ENCODE data around the gene ASGR1.

The ASGR1 gene

GRCh38 chr17:7177191-7177953 is 1.8 kb downstream of the ASGR1 start:
- ChIA-PET CTCF (interaction anchor here (0.5 to 2.6 kb wide), 46 partner anchors 9 to 1619 kb away, joined by 3 to 50 read pairs (median 4); partner anchors contain the start of genes RNASEK and SLC16A11), POLR2A (interaction anchor here (0.9 to 2.0 kb wide), 4 partner anchors 14 to 142 kb away, joined by 3 to 14 read pairs (median 8); partner anchors contain the start of genes ACADVL, DLG4 and SLC16A13)
- Histone ChIP-seq H3K27ac (ENCODE audit: extremely low read depth, low read depth, low read length) (peak overlapping the region; percentile 39; the same call in 1 of the 2 replicates), H3K36me3 (ENCODE audit: control insufficient read depth in 2 of 2, insufficient read depth in 1 of 2, low read length in 2 of 2) (no peaks in the 10 kb centered on the region; a peak in 1 of 3 replicates), H3K4me1 (ENCODE audit: control insufficient read depth, insufficient read depth, low read length) (peaks cover 8% of the 10 kb centered on the region), H3K9me3 (ENCODE audit: control insufficient read depth, insufficient read depth, low read depth, low read length) (no peaks in the 10 kb centered on the region), H3K4me3 (ENCODE audit: low read depth, low read length) (peak overlapping the region; percentile 54)
- TF ChIP-seq ZBTB10 (tag by site-specific recombination; IDR thresholded peaks at IDR 0.05) (peak; percentile 57; the same call in 1 of the 2 replicates), ZBTB8A (tag by site-specific recombination; IDR thresholded peaks at IDR 0.05) (peak; percentile 86), ZFHX2 (tag by site-specific recombination; conservative IDR thresholded peaks at IDR 0.05) (0 out of 2 replicates have a peak, but pooled peaks have one; percentile 32), BCL11A (tag by site-specific recombination; IDR thresholded peaks at IDR 0.05; ENCODE audit: low read depth) (no peak), EGR2 (tag by site-specific recombination; IDR thresholded peaks at IDR 0.05; ENCODE audit: low read depth) (0 out of 2 replicates have a peak, but pooled peaks have one; percentile 6), ZBTB17 (tag by site-specific recombination; IDR thresholded peaks at IDR 0.05) (peak; percentile 88), ZIC2 (tag by site-specific recombination; IDR thresholded peaks at IDR 0.05) (peak; percentile 95), GLIS2 (tag by site-specific recombination; IDR thresholded peaks at IDR 0.05) (peak; percentile 66), ZNF654 (tag by site-specific recombination; IDR thresholded peaks at IDR 0.05; ENCODE audit: low read depth) (peak; percentile 97), CTCF (tag by site-specific recombination; IDR thresholded peaks at IDR 0.05) (peak; percentile 88), ZNF138 (tag by site-specific recombination; IDR thresholded peaks at IDR 0.05; ENCODE audit: borderline replicate concordance) (no peak; the same call in 1 of the 2 replicates), ZNF645 (tag by site-specific recombination; IDR thresholded peaks at IDR 0.05) (0 out of 2 replicates have a peak, but pooled peaks have one; percentile 47), ZFP37 (tag by site-specific recombination; IDR thresholded peaks at IDR 0.05) (0 out of 2 replicates have a peak, but pooled peaks have one; percentile 30), GLIS1 (tag by site-specific recombination; IDR thresholded peaks at IDR 0.05) (peak; percentile 70), ZNF366 (tag by site-specific recombination; conservative IDR thresholded peaks at IDR 0.05) (peak; percentile 61; the same call in 1 of the 2 replicates), SP3 (tag by site-specific recombination; IDR thresholded peaks at IDR 0.05) (no peak), BCL11B (tag by site-specific recombination; IDR thresholded peaks at IDR 0.05; ENCODE audit: low read depth) (no peak), ZNF18 (tag by site-specific recombination; IDR thresholded peaks at IDR 0.05) (no peak)
- TF ChIP-seq, protein P1, sequence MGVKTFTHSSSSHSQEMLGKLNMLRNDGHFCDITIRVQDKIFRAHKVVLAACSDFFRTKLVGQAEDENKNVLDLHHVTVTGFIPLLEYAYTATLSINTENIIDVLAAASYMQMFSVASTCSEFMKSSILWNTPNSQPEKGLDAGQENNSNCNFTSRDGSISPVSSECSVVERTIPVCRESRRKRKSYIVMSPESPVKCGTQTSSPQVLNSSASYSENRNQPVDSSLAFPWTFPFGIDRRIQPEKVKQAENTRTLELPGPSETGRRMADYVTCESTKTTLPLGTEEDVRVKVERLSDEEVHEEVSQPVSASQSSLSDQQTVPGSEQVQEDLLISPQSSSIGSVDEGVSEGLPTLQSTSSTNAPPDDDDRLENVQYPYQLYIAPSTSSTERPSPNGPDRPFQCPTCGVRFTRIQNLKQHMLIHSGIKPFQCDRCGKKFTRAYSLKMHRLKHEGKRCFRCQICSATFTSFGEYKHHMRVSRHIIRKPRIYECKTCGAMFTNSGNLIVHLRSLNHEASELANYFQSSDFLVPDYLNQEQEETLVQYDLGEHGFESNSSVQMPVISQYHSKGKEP (tag by site-specific recombination; IDR thresholded peaks at IDR 0.05), result no peak
- TF ChIP-seq, protein P2, sequence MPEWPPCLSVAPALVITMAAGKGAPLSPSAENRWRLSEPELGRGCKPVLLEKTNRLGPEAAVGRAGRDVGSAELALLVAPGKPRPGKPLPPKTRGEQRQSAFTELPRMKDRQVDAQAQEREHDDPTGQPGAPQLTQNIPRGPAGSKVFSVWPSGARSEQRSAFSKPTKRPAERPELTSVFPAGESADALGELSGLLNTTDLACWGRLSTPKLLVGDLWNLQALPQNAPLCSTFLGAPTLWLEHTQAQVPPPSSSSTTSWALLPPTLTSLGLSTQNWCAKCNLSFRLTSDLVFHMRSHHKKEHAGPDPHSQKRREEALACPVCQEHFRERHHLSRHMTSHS (tag by site-specific recombination; IDR thresholded peaks at IDR 0.05), result no peak
- TF ChIP-seq, protein P3, sequence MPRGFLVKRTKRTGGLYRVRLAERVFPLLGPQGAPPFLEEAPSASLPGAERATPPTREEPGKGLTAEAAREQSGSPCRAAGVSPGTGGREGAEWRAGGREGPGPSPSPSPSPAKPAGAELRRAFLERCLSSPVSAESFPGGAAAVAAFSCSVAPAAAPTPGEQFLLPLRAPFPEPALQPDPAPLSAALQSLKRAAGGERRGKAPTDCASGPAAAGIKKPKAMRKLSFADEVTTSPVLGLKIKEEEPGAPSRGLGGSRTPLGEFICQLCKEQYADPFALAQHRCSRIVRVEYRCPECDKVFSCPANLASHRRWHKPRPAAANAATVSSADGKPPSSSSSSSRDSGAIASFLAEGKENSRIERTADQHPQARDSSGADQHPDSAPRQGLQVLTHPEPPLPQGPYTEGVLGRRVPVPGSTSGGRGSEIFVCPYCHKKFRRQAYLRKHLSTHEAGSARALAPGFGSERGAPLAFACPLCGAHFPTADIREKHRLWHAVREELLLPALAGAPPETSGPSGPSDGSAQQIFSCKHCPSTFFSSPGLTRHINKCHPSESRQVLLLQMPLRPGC (tag by site-specific recombination; IDR thresholded peaks at IDR 0.05), result no peak
- TF ChIP-seq, protein P4, sequence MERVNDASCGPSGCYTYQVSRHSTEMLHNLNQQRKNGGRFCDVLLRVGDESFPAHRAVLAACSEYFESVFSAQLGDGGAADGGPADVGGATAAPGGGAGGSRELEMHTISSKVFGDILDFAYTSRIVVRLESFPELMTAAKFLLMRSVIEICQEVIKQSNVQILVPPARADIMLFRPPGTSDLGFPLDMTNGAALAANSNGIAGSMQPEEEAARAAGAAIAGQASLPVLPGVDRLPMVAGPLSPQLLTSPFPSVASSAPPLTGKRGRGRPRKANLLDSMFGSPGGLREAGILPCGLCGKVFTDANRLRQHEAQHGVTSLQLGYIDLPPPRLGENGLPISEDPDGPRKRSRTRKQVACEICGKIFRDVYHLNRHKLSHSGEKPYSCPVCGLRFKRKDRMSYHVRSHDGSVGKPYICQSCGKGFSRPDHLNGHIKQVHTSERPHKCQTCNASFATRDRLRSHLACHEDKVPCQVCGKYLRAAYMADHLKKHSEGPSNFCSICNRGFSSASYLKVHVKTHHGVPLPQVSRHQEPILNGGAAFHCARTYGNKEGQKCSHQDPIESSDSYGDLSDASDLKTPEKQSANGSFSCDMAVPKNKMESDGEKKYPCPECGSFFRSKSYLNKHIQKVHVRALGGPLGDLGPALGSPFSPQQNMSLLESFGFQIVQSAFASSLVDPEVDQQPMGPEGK (tag by site-specific recombination; IDR thresholded peaks at IDR 0.05), result peak; percentile 94

Data from HEK293 (cell line).